OCI-LY3 (cell line): Measurements from ENCODE around the gene TANK.

Source experiments
- CTCF ChIP-seq: fragments of 200-600, 300-600 bp; sonication (generic); IDR thresholded peaks from 2 replicates; pipeline ENCODE4 v1.5.1; 2014; ENCODE audit warnings: antibody characterized with exemption, low read length, low read depth
- EZH2phosphoT487 ChIP-seq: fragments of 200-600 bp; shearing (Covaris generic); IDR thresholded peaks from 2 replicates; pipeline ENCODE4 v1.6.1; 2018; ENCODE audit warnings: antibody characterized with exemption, mixed run types, low read depth

GRCh38 chr2:161159456-161160225 lies 587 bp upstream of the TANK start:
- TF ChIP-seq CTCF (no peak), EZH2phosphoT487 (no peak)
